Transverse colon (tissue), 4 donors: ENCODE data around the gene GRIN3B.

Experiments
- EP300 ChIP-seq: sonication (generic); formaldehyde crosslinking; IDR thresholded peaks from one replicate; pipeline ENCODE4 v1.6.1; 2017; ENCODE audit warnings: antibody characterized with exemption, low read depth
- POLR2A ChIP-seq: fragments of 450-650 bp; IDR thresholded peaks from one replicate; pipeline ENCODE4 v1.6.1; 2016; ENCODE audit warnings: antibody characterized with exemption, mild to moderate bottlenecking, moderate library complexity
- POLR2AphosphoS5 ChIP-seq, 3 donors: sonication (generic); formaldehyde crosslinking; IDR thresholded peaks; one replicate each; pipeline ENCODE4 v1.6.1; 2016; ENCODE audit warnings: antibody characterized with exemption in 3 of 3
- TF ChIP-seq, protein P1 (sequence below), 5 experiments: fragments of 200-600 bp in 3 of 5; fragments of 450-650 bp in 2 of 5; sonication (generic) in 3 of 5; IDR thresholded peaks; 1 replicate in 2 of 5; 2 replicates in 3 of 5; pipeline ENCODE4 v1.5.1; 2016 to 2017; ENCODE audit warnings: antibody characterized with exemption in 5 of 5, inconsistent platforms in 3 of 5, mild to moderate bottlenecking in 2 of 5, moderate library complexity in 1 of 5

DNA sequence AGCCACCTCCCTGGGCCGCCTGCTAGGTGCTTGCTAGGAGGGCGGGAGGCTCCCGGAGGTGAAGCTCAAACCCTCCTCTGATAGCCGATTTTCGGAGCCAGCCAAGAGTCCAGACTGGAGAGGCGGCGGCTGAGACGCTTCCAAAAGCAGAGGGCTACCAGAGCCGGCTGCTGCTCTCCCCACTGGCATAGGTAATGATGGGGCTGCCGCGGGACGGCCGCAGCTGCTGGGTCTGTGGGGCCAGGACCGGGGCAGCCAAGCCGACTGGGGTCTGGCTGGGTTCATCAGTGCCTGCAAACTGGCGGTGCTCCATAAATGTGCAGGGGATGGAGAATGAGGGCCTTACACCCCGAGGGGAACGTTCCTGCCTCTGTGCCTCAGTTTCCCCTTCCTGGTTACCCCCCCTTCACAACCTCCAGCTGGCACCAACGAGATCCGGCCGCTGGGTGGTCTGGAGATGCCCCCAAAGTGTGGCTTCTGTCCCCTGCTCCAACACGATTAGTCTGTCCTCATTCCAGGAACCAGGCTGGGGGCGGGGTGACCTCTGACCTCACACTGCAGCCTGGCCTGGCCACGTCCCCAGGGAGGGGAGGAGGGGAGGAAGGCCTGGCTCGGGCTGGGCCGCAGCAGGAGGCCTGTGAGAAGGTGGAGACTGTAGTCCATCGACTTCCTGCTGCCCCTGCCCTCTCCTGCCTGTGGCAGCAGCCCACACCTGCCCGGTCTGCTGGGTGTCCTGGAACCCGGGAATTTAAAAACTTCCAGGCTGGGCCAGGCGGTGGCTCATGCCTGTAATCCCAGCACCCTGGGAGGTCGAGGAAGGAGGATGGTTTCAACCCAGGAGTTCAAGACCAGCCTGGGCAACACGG, 19.9 kb upstream of the GRIN3B start:
- TF ChIP-seq, protein P1, sequence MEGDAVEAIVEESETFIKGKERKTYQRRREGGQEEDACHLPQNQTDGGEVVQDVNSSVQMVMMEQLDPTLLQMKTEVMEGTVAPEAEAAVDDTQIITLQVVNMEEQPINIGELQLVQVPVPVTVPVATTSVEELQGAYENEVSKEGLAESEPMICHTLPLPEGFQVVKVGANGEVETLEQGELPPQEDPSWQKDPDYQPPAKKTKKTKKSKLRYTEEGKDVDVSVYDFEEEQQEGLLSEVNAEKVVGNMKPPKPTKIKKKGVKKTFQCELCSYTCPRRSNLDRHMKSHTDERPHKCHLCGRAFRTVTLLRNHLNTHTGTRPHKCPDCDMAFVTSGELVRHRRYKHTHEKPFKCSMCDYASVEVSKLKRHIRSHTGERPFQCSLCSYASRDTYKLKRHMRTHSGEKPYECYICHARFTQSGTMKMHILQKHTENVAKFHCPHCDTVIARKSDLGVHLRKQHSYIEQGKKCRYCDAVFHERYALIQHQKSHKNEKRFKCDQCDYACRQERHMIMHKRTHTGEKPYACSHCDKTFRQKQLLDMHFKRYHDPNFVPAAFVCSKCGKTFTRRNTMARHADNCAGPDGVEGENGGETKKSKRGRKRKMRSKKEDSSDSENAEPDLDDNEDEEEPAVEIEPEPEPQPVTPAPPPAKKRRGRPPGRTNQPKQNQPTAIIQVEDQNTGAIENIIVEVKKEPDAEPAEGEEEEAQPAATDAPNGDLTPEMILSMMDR (IDR thresholded peaks at IDR 0.05), result no peak
- TF ChIP-seq POLR2A, result no peak
- no peak for TF ChIP-seq POLR2AphosphoS5 (IDR thresholded peaks at IDR 0.05)
- TF ChIP-seq EP300, result no peak
